OCI-LY1 (cell line): Measurements from ENCODE around the gene IL1RAP.

Source experiments
- H2AFZ ChIP-seq: fragments of 200-600 bp; sonication (generic), shearing (Covaris generic); 2 replicates; pipeline ENCODE4 v1.6.0; 2014; ENCODE audit warnings: antibody characterized with exemption, mild to moderate bottlenecking, low read length
- H3F3A ChIP-seq: fragments of 200-600 bp; sonication (generic), shearing (Covaris generic); 2 replicates; pipeline ENCODE4 v1.6.0; 2014; ENCODE audit warnings: mild to moderate bottlenecking, antibody characterized with exemption, low read length, moderate library complexity; ENCODE audit not compliant: insufficient read depth
- H3K27ac ChIP-seq: fragments of 200-600 bp; sonication (generic); 2 replicates; pipeline ENCODE4 v1.5.1; 2014; ENCODE audit warnings: low read length, mixed run types, mild to moderate bottlenecking, low read depth; ENCODE audit not compliant: poor library complexity, severe bottlenecking
- H3K27me3 ChIP-seq: fragments of 200-600 bp; sonication (generic); 2 replicates; pipeline ENCODE4 v1.6.0; 2014; ENCODE audit warnings: antibody characterized with exemption, mild to moderate bottlenecking, low read length, moderate library complexity; ENCODE audit not compliant: insufficient read depth
- H3K36me3 ChIP-seq: fragments of 200-600 bp; sonication (generic); 2 replicates; pipeline ENCODE4 v1.6.1; 2014; ENCODE audit warnings: mild to moderate bottlenecking, antibody characterized with exemption, low read length, moderate library complexity, mixed read lengths; ENCODE audit not compliant: insufficient read depth
- H3K4me1 ChIP-seq: fragments of 200-600 bp; sonication (generic); 2 replicates; pipeline ENCODE4 v1.5.1; 2014; ENCODE audit warnings: mild to moderate bottlenecking, low read length, moderate library complexity; ENCODE audit not compliant: insufficient read depth, severe bottlenecking
- H3K4me2 ChIP-seq: fragments of 200-600 bp; sonication (generic), shearing (Covaris generic); 2 replicates; pipeline ENCODE4 v1.6.1; 2014; ENCODE audit warnings: low read length
- H3K4me3 ChIP-seq: fragments of 200-600 bp; sonication (generic); 2 replicates; pipeline ENCODE4 v1.5.1; 2014; ENCODE audit warnings: low read length, low read depth, mild to moderate bottlenecking, mixed read lengths; ENCODE audit not compliant: poor library complexity, severe bottlenecking
- H3K79me2 ChIP-seq: fragments of 200-600 bp; shearing (Covaris generic); 2 replicates; pipeline ENCODE4 v1.6.1; 2016; ENCODE audit warnings: mixed run types, low read length, mixed read lengths; ENCODE audit not compliant: insufficient read depth
- H3K9ac ChIP-seq: fragments of 200-600 bp; sonication (generic), shearing (Covaris generic); 2 replicates; pipeline ENCODE4 v1.6.1; 2014; ENCODE audit warnings: mild to moderate bottlenecking, low read length, mixed read lengths
- H3K9me2 ChIP-seq: fragments of 200-600 bp; sonication (generic), shearing (Covaris generic); 2 replicates; pipeline ENCODE4 v1.6.1; 2014; ENCODE audit warnings: low read depth, mild to moderate bottlenecking, low read length, mixed read lengths
- H3K9me3 ChIP-seq: fragments of 200-600 bp; shearing (Covaris generic); 2 replicates; pipeline ENCODE4 v1.6.1; 2014; ENCODE audit warnings: low read length, mixed read lengths
- H4K20me1 ChIP-seq: fragments of 200-600 bp; sonication (generic), shearing (Covaris generic); 2 replicates; pipeline ENCODE4 v1.6.0; 2016; ENCODE audit warnings: mild to moderate bottlenecking, low read length; ENCODE audit not compliant: insufficient read depth
- EZH2 ChIP-seq: fragments of 200-600 bp; sonication (generic), shearing (Covaris generic); IDR thresholded peaks from 2 replicates; pipeline ENCODE4 v1.8.0; 2017; ENCODE audit warnings: borderline replicate concordance, mixed run types, mild to moderate bottlenecking, antibody characterized with exemption, low read length, moderate library complexity, mixed read lengths
- TF ChIP-seq, protein P1 (sequence below): fragments of 200-600 bp; sonication (generic), shearing (Covaris generic); IDR thresholded peaks from 2 replicates; pipeline ENCODE4 v1.5.1; 2017; ENCODE audit warnings: mild to moderate bottlenecking, antibody characterized with exemption, low read length, moderate library complexity, mixed read lengths

Gene IL1RAP

DNA sequence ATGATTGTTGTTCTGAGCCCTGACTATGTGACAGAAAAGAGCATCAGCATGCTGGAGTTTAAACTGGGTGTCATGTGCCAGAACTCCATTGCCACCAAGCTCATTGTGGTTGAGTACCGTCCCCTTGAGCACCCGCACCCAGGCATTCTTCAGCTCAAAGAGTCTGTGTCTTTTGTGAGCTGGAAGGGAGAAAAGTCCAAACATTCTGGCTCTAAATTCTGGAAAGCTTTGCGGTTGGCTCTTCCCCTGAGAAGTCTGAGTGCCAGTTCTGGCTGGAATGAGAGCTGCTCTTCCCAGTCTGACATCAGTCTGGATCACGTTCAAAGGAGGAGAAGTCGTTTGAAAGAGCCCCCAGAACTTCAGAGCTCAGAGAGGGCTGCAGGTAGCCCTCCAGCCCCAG lies 142.0 kb downstream of the IL1RAP start:
- H4K20me1 ChIP-seq, result no peaks in the 10 kb centered on the region
- no peaks in the 10 kb centered on the region for H3K36me3 ChIP-seq
- no peaks in the 10 kb centered on the region for H3K9me2 ChIP-seq
- H3K4me2 ChIP-seq, result no peak overlapping the region
- H3K27me3 ChIP-seq, result peaks cover 3% of the 10 kb centered on the region; the same call in 1 of the 2 replicates
- TF ChIP-seq, protein P1, sequence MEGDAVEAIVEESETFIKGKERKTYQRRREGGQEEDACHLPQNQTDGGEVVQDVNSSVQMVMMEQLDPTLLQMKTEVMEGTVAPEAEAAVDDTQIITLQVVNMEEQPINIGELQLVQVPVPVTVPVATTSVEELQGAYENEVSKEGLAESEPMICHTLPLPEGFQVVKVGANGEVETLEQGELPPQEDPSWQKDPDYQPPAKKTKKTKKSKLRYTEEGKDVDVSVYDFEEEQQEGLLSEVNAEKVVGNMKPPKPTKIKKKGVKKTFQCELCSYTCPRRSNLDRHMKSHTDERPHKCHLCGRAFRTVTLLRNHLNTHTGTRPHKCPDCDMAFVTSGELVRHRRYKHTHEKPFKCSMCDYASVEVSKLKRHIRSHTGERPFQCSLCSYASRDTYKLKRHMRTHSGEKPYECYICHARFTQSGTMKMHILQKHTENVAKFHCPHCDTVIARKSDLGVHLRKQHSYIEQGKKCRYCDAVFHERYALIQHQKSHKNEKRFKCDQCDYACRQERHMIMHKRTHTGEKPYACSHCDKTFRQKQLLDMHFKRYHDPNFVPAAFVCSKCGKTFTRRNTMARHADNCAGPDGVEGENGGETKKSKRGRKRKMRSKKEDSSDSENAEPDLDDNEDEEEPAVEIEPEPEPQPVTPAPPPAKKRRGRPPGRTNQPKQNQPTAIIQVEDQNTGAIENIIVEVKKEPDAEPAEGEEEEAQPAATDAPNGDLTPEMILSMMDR, result no peak
- TF ChIP-seq EZH2, result no peak
- no peak overlapping the region for H3K4me3 ChIP-seq
- no peaks in the 10 kb centered on the region for H3K4me1 ChIP-seq
- H3K9ac ChIP-seq, result no peak overlapping the region
- H3K9me3 ChIP-seq, result no peaks in the 10 kb centered on the region
- no peak overlapping the region for H2AFZ ChIP-seq
- no peak overlapping the region for H3K27ac ChIP-seq
- H3F3A ChIP-seq, result no peaks in the 10 kb centered on the region
- no peaks in the 10 kb centered on the region for H3K79me2 ChIP-seq

DNA sequence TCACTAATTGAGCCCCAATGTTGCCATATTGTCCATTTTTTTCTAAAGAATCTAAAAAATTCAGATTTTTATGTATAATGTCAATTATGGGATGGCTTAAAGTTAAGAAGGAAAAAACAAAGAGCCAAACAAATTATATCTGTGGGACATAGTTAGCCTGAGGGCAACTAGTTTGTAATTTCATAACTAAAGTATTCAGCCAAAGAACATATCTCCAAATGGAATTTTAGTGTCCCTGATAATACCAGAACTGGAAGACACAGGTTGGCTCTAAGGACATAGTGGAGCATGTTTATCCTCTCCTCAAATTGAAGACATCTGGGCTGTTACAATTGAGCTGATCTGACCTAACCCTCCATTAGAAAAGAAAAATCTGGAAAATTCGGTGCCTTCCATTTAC lies 144.2 kb downstream of the IL1RAP start:
- no peak for TF ChIP-seq EZH2
- TF ChIP-seq, protein P1, result no peak
- Histone ChIP-seq H3K79me2 (no peaks in the 10 kb centered on the region), H3K9ac (no peak overlapping the region), H3K4me2 (no peak overlapping the region), H3K27me3 (peaks cover 3% of the 10 kb centered on the region; the same call in 1 of the 2 replicates), H3K4me3 (no peak overlapping the region), H3F3A (no peaks in the 10 kb centered on the region), H3K9me3 (no peaks in the 10 kb centered on the region), H3K27ac (no peak overlapping the region), H3K4me1 (no peaks in the 10 kb centered on the region), H2AFZ (no peak overlapping the region), H4K20me1 (no peaks in the 10 kb centered on the region), H3K9me2 (no peaks in the 10 kb centered on the region), H3K36me3 (no peaks in the 10 kb centered on the region)

DNA sequence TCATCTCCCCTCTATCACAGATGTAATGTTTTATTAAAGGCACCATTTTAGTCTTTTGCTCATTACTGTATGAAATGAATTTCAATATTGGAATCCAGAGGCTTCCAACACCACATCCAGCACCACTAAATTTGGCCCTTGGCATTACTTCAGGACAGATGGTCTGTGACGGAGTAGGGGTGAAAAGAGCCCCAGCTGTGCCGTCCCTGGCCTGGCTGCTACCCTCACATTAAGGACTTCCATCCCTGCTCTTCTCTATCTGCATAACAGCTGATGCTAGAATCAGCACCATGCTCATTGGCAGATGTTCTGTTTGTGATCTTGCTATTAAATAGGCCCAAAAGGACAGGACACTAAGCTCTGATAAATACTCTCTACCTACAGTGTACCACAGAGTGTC lies 152.9 kb downstream of the IL1RAP start:
- Histone ChIP-seq H3K9me3 (no peaks in the 10 kb centered on the region), H3K27ac (no peak overlapping the region)

More for the DNA sequence above, 152.9 kb downstream of the IL1RAP start:
- no peak for TF ChIP-seq EZH2
- TF ChIP-seq, protein P1, result no peak
- Histone ChIP-seq H3K36me3 (no peaks in the 10 kb centered on the region), H3K4me3 (no peak overlapping the region), H3K9me2 (no peaks in the 10 kb centered on the region), H3K4me1 (no peaks in the 10 kb centered on the region), H3K79me2 (no peaks in the 10 kb centered on the region), H3K9ac (no peak overlapping the region), H3K27me3 (no peaks in the 10 kb centered on the region), H4K20me1 (no peaks in the 10 kb centered on the region), H3F3A (no peaks in the 10 kb centered on the region), H2AFZ (no peak overlapping the region), H3K4me2 (no peak overlapping the region)
